PC-3 (cell line): ENCODE results near the gene DZIP3. TPM values are rescaled to one million over a fixed set of nuclear protein-coding genes. Genes with fewer than 3 reads are reported as not detected.

Experiments
- ATAC-seq: fragments of 200-7000 bp; cut with Tn5 transposase; 2 replicates; pipeline ENCODE4 v1.9.1; 2020; ENCODE audit warnings: mild to moderate bottlenecking, moderate library complexity
- BruUV-seq: library from RNA; stranded (reverse); fragments of 400-500 nt; replicated peaks from 2 replicates; lab custom pipeline; 2021; lab: Mats Ljungman, UMichigan
- CTCF ChIA-PET: fragments of 300-600 bp; sonication (Branson Sonifier 250); formaldehyde crosslinking; loops from one replicate; lab custom pipeline; 2022; ENCODE audit warnings: antibody characterized with exemption; lab: Charles Lee
- POLR2A ChIA-PET: fragments of 300-600 bp; sonication (Branson Sonifier 250); formaldehyde crosslinking; loops from one replicate; lab custom pipeline; 2022; ENCODE audit warnings: antibody characterized with exemption; ENCODE audit not compliant: unreplicated experiment; lab: Charles Lee
- DNase-seq: peaks from one replicate; pipeline ENCODE4 v3.0.0-alpha.2; 2015
- H2AFZ ChIP-seq: fragments of 300-600 bp; sonication (generic); 2 replicates; pipeline ENCODE4 v1.6.0; 2016; ENCODE audit warnings: antibody characterized with exemption, low read length
- H3F3A ChIP-seq: fragments of 300-600 bp; sonication (generic); one replicate; pipeline ENCODE4 v1.6.0; 2017; ENCODE audit warnings: antibody characterized with exemption, low read length, control low read depth, mild to moderate bottlenecking; ENCODE audit not compliant: unreplicated experiment
- H3K27ac ChIP-seq: fragments of 300-600 bp; sonication (generic); 2 replicates; pipeline ENCODE4 v1.5.1; 2016; ENCODE audit warnings: mild to moderate bottlenecking, low read length
- H3K27me3 ChIP-seq: fragments of 300-600 bp; sonication (generic); 2 replicates; pipeline ENCODE4 v1.6.1; 2016; ENCODE audit warnings: low read length, mixed read lengths
- H3K36me3 ChIP-seq: fragments of 300-600 bp; sonication (generic); 2 replicates; pipeline ENCODE4 v1.6.1; 2016; ENCODE audit warnings: low read depth, mixed run types, low read length, mixed read lengths
- H3K4me1 ChIP-seq: fragments of 300-600 bp; sonication (generic); 2 replicates; pipeline ENCODE4 v1.5.1; 2016; ENCODE audit warnings: low read length; ENCODE audit not compliant: insufficient read depth
- H3K4me2 ChIP-seq: fragments of 300-600 bp; sonication (generic); 2 replicates; pipeline ENCODE4 v1.6.0; 2016; ENCODE audit warnings: low read length
- H3K4me3 ChIP-seq: fragments of 300-600 bp; sonication (generic); 2 replicates; pipeline ENCODE4 v1.5.1; 2016; ENCODE audit warnings: mild to moderate bottlenecking, low read length, mixed read lengths
- H3K79me2 ChIP-seq: fragments of 300-600 bp; sonication (generic); 2 replicates; pipeline ENCODE4 v1.6.1; 2017; ENCODE audit warnings: low read length, mixed read lengths
- H3K9ac ChIP-seq: fragments of 300-600 bp; sonication (generic); 2 replicates; pipeline ENCODE4 v1.6.0; 2016; ENCODE audit warnings: mild to moderate bottlenecking, low read length
- H3K9me2 ChIP-seq: fragments of 300-600 bp; sonication (generic); replicated peaks from 2 replicates; pipeline ENCODE4 v1.6.1; 2016; ENCODE audit warnings: mixed run types, low read length, mixed read lengths
- H3K9me3 ChIP-seq: fragments of 300-600 bp; sonication (generic); 2 replicates; pipeline ENCODE4 v1.6.1; 2016; ENCODE audit warnings: low read length, mixed read lengths
- H4K20me1 ChIP-seq: fragments of 300-600 bp; sonication (generic); 2 replicates; pipeline ENCODE4 v1.6.1; 2016; ENCODE audit warnings: low read length, mixed read lengths
- EZH2 ChIP-seq: fragments of 300-600 bp; sonication (generic); IDR thresholded peaks from one replicate; pipeline ENCODE4 v1.6.1; 2017; ENCODE audit warnings: antibody characterized with exemption, mild to moderate bottlenecking, low read length; ENCODE audit not compliant: unreplicated experiment
- EZH2phosphoT487 ChIP-seq: fragments of 300-600 bp; sonication (generic); IDR thresholded peaks from 2 replicates; pipeline ENCODE4 v1.6.1; 2018; ENCODE audit warnings: mild to moderate bottlenecking, antibody characterized with exemption, low read length, borderline replicate concordance
- intact Hi-C: fragments of 100-400 bp; cut with micrococcal nuclease; formaldehyde crosslinking; loops from 2 replicates; pipeline ENCODE4 v1.9.0; 2023
- total RNA-seq: library from RNA; depleted of rRNA; stranded (reverse); fragments of >200 nt; gene quantifications from 2 replicates; pipeline ENCODE4 v1.2.3, GENCODE V29; 2014
- TF ChIP-seq, protein P1 (sequence below): fragments of 300-600 bp; sonication (generic); conservative IDR thresholded peaks from 2 replicates; pipeline ENCODE4 v1.5.1; 2017; ENCODE audit warnings: antibody characterized with exemption, low read depth, mild to moderate bottlenecking, low read length

Gene DZIP3
- total RNA-seq, 1 experiment from 2014 or later, result 7.3 TPM

DNA sequence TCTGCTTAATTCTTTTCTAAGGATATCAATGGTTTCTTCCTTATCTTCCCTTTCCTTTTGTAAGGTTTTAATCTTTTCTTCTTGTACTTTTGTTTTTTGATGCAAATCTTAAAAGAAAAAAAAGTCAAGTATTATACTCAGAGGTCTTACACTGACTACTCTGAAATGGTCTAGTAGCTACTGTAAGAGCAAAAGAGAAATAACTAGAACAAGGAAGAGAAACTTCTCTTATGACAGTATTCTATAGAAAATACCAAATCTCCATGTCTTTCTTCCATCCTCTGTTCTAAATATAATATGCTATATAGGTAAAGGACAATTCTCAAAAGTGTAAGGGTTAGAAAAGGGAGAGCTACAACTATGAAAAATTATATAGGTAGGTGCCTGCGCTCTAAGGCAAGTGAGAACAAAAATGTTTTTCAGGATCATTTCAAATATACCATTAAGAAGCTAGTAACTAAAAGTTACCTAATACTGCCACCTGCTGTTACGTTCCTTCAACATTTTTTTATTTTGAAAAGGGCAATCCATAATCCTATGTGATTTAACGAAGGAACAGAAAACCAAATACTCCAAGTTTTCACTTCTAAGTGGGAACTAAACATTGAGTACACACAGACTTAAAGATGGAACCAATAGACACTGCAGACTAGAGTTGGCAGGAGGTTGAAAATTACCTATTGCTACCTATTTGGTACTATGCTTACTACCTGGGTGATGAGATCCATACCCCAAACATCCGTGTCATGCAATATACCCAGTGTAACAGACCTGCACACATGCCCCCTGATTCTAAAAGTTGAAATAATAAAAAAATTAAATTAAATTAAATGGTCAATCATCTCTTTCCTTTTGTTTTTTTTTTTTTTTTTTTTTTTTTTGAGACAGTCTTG is 37.0 kb upstream of the DZIP3 start:
- POLR2A ChIA-PET, result interaction anchor here (0.6 kb wide), 1 partner anchor 78 kb away, joined by 4 read pairs; no protein-coding TSS in a partner anchor

DNA sequence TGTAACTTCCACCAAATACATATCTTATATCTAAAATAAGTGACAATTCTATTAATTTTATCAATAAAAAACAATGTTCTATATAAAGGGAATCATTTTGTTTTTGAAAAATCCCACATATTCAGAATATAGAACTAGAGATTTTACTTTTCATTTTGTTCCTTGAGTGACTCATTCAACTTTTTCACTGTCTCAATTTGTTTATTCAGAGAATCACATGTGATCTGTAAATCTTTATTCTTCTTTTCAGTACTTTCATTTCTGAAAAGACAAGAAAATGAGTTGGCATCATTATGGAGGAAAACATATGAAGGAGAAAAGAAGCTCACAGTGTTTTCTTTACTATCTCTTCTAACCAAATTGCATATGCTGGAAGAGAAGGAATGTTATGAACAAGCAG is 35.3 kb upstream of the DZIP3 start:
- Histone ChIP-seq H3K9me2 (no peaks in the 10 kb centered on the region), H3F3A (no peaks in the 10 kb centered on the region), H2AFZ (no peak overlapping the region), H3K4me3 (no peak overlapping the region), H3K9me3 (no peaks in the 10 kb centered on the region), H3K4me1 (peaks cover 22% of the 10 kb centered on the region), H3K36me3 (peaks cover 53% of the 10 kb centered on the region), H3K27ac (no peak overlapping the region), H4K20me1 (0 out of 2 replicates have a peak, but pooled peaks cover 4% of the 10 kb centered on the region), H3K79me2 (no peaks in the 10 kb centered on the region), H3K27me3 (no peaks in the 10 kb centered on the region), H3K9ac (no peak overlapping the region), H3K4me2 (peak overlapping the region; percentile 34; the same call in 1 of the 2 replicates)
- no TSS peak for BruUV-seq
- ATAC-seq (peak; percentile 56), DNase-seq (no peak)
- CTCF ChIA-PET, result interaction anchor here (1.3 kb wide), 1 partner anchor 361 kb away, joined by 3 read pairs; no protein-coding TSS in a partner anchor
- POLR2A ChIA-PET, result interaction anchor here (0.6 kb wide), 1 partner anchor 48 kb away, joined by 3 read pairs; no protein-coding TSS in a partner anchor
- no peak for TF ChIP-seq EZH2
- no peak for TF ChIP-seq EZH2phosphoT487
- TF ChIP-seq, protein P1, sequence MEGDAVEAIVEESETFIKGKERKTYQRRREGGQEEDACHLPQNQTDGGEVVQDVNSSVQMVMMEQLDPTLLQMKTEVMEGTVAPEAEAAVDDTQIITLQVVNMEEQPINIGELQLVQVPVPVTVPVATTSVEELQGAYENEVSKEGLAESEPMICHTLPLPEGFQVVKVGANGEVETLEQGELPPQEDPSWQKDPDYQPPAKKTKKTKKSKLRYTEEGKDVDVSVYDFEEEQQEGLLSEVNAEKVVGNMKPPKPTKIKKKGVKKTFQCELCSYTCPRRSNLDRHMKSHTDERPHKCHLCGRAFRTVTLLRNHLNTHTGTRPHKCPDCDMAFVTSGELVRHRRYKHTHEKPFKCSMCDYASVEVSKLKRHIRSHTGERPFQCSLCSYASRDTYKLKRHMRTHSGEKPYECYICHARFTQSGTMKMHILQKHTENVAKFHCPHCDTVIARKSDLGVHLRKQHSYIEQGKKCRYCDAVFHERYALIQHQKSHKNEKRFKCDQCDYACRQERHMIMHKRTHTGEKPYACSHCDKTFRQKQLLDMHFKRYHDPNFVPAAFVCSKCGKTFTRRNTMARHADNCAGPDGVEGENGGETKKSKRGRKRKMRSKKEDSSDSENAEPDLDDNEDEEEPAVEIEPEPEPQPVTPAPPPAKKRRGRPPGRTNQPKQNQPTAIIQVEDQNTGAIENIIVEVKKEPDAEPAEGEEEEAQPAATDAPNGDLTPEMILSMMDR, result no peak
- intact Hi-C loops, result loop anchor here (2.0 to 10.0 kb wide), 5 partner anchors 35 to 1319 kb away; partner anchors contain the start of genes CIP2A and DZIP3

More for the DNA sequence above, 37.0 kb upstream of the DZIP3 start:
- peak; percentile 76 for DNase-seq
- H3K4me1 ChIP-seq, result peaks cover 38% of the 10 kb centered on the region
- no peak for TF ChIP-seq EZH2
- TF ChIP-seq, protein P1, result peak; percentile 77
- TF ChIP-seq EZH2phosphoT487, result no peak
- BruUV-seq, result no TSS peak
- H3K4me3 ChIP-seq, result no peak overlapping the region
- ATAC-seq, result no peak
- H2AFZ ChIP-seq, result no peak overlapping the region
- H3K36me3 ChIP-seq, result peaks cover 42% of the 10 kb centered on the region
- no peak overlapping the region for H3K27ac ChIP-seq
- H3F3A ChIP-seq, result no peaks in the 10 kb centered on the region
- no peaks in the 10 kb centered on the region for H3K9me2 ChIP-seq
- H3K9ac ChIP-seq, result no peak overlapping the region
- H3K4me2 ChIP-seq, result no peak overlapping the region
- H4K20me1 ChIP-seq, result 0 out of 2 replicates have a peak, but pooled peaks cover 4% of the 10 kb centered on the region
- H3K9me3 ChIP-seq, result no peaks in the 10 kb centered on the region
- intact Hi-C loops, result loop anchor here (1.0 to 10.0 kb wide), 5 partner anchors 63 to 1318 kb away; no protein-coding TSS in a partner anchor
- H3K27me3 ChIP-seq, result no peaks in the 10 kb centered on the region
- no peaks in the 10 kb centered on the region for H3K79me2 ChIP-seq
- CTCF ChIA-PET, result interaction anchor here (0.6 to 1.3 kb wide), 6 partner anchors 37 to 1317 kb away, joined by 3 to 7 read pairs (median 3); partner anchors contain the start of gene CIP2A
